Astrocyte of the spinal cord (primary cell): ENCODE data around the gene SELENOI.
"Not testable (repeated sequence)": the region's sequence is repeated elsewhere in the genome, so short reads cannot be mapped to it uniquely, and the experiment has no call there.

Experiments
- DNase-seq: peaks from one replicate; pipeline ENCODE4 v3.0.0; 2011; ENCODE audit warnings: low read depth, low spot score
- H3K4me3 ChIP-seq: 2 replicates; pipeline ENCODE4 v1.5.1; 2011; ENCODE audit warnings: low read depth, mild to moderate bottlenecking, low read length, moderate library complexity
- in situ Hi-C: cut with HindIII; loops from 2 replicates; pipeline ENCODE4 v1.10.0; 2017; ENCODE audit warnings: low sequenced_read_pairs
- TF ChIP-seq, protein P1 (sequence below): IDR thresholded peaks from 2 replicates; pipeline ENCODE4 v1.5.1; 2012; ENCODE audit warnings: low read depth, mild to moderate bottlenecking, low read length, inconsistent platforms

SELENOI gene

DNA sequence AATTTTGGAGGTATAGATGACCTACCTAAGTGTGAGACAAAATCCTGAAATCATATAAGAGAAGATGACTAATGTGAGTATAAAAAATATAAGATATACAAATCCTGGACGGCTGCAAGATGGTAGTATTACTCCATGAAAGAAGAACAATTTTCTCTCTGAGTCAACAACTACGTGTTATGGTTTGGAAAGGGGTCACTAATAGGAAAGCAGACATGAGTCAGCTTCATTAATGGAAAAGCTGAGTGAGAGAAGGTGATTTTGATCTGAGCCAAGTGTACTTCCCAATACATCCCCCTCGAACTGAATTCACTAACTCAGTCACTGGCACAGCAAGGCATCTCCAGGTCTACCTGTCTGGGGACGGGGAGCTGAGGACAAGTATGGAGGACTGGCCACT lies 20.1 kb upstream of the SELENOI start:
- in situ Hi-C loops: no loop called here
- H3K4me3 ChIP-seq: no peak overlapping the region
- DNase-seq: peak; percentile 43
- TF ChIP-seq, protein P1, sequence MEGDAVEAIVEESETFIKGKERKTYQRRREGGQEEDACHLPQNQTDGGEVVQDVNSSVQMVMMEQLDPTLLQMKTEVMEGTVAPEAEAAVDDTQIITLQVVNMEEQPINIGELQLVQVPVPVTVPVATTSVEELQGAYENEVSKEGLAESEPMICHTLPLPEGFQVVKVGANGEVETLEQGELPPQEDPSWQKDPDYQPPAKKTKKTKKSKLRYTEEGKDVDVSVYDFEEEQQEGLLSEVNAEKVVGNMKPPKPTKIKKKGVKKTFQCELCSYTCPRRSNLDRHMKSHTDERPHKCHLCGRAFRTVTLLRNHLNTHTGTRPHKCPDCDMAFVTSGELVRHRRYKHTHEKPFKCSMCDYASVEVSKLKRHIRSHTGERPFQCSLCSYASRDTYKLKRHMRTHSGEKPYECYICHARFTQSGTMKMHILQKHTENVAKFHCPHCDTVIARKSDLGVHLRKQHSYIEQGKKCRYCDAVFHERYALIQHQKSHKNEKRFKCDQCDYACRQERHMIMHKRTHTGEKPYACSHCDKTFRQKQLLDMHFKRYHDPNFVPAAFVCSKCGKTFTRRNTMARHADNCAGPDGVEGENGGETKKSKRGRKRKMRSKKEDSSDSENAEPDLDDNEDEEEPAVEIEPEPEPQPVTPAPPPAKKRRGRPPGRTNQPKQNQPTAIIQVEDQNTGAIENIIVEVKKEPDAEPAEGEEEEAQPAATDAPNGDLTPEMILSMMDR: no peak

DNA sequence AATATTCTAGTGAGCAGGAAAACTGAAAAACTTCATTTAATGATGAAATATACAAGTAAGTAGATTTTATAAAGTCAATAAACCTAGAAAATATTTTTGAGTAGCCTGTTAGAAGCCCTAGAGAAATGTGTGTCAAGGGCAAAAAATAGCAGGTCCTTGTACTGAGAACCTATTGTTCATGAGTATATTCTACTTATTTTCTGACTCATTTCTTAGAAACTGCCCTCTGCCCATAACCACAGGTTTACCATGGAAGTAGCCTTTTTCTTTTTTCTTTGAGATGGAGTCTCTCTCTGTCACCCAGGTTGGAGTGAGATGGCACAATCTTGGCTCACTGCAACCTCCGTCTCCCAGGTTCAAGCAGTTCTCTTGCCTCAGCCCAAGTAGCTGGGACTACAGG lies 19.4 kb upstream of the SELENOI start:
- in situ Hi-C loops: no loop called here
- DNase-seq: no peak

DNA sequence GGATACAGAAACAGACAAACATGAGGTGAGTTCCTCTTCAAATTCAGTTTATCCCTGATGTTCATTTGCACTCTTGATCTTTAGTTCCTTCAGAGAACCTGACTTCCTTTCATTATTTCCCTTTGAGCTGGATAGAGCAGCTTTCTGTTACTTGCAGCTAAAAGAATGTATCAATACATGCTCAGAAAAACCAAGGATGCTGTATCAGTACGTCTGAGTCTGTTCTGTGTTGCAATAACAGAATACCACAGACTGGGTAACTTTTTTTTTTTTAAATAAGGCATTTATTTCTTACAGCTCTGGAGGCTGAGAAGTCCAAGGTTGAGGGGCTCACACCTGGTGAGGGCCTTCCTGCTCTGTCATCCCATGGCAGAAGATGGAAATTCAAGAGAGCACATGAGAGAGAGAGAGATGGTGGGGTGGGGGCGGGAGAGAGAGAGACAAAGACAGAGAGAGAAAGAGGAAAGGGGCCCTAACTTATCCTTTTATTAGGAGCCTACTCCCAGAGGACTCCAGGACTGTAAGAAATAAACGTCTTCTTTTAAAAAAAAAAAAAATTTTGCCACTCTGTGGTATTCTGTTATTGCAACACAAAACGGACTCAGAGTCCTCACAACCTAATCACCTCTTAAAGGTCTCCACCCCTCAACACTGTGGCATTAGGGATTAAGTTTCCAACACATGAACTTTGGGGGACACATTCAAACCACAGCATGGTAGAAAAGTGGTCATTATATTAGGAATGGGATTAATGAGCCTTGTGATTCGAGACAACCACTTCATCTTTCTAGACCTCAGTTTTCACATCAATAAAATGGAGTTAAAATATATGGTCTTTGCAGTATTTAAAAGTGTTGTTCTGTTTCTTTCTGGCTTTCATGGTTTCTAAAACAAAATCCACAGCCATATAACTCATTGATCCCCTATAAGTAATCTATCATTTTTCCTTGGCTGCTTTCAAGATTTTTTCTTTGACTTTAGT lies 18.4 kb upstream of the SELENOI start:
- TF ChIP-seq, protein P1: no peak
- H3K4me3 ChIP-seq: no peak overlapping the region
- in situ Hi-C loops: no loop called here
- no peak for DNase-seq

More for the DNA sequence above, 19.4 kb upstream of the SELENOI start:
- TF ChIP-seq, protein P1: no peak
- no peak overlapping the region for H3K4me3 ChIP-seq

DNA sequence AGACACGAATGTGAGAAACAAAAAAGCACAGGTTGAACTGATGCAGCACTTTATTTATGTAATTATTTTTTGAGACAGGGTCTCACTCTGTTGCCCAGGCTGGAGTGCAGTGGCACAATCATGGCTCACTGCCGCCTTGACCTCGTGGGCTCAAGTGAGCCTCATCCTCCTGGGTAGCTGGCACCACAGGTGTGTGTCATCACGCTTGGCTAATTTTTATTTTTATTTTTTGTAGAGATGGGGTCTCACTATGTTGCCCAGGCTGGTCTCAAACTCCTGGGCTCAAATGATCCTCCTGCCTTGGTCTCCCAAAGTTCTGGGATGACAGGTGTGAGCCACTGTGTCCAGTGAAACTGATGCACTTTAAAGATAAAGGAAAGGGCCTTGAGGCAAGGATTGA lies 16.9 kb upstream of the SELENOI start:
- H3K4me3 ChIP-seq, DNase-seq, in situ Hi-C loops: not testable (repeated sequence)

DNA sequence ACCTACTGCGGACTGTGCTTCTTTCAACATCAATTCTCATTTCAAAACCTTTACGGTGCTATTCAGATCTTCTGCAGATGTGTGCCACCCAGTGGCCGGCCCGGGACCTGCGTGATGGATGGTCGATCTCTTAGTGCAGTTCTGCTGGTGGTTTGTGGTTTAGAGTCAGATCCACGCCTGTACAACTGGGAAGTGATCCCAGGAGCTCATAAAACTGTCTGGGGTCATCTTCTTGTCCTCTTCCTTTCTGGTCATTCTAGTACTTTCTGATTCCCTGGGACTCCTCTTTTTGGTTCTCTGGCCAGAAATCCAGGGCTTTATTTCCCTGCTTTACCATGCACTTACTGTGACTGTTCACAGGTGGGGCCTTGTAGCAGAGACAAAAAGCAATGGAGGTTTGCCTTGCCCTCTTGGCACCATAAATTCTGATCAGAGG lies 15.8 kb upstream of the SELENOI start:
- TF ChIP-seq, protein P1: peak; percentile 93
- peak; percentile 84 for DNase-seq
- in situ Hi-C loops: no loop called here
- H3K4me3 ChIP-seq: no peak overlapping the region

DNA sequence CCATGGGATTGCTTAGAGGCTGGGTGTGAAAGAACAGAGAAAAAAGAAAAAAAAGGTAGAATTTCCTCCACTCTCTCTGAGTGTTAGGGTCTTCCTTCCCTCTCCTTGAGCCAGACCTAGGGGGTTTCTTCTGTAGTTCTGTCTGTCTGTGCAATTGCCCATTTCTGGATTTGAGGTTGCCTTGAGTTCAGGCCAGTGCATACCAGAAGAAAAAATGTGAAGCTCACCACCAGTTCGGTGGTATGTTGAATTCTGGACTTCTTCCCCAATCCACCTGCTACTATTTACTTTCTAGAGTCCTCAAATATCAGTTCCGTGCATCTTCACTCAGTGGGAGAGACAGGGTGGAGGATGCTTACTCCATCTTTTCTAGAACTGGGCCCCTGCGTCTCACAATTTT lies 15.3 kb upstream of the SELENOI start:
- H3K4me3 ChIP-seq: no peak overlapping the region
- TF ChIP-seq, protein P1: no peak
- DNase-seq: no peak
- in situ Hi-C loops: no loop called here

DNA sequence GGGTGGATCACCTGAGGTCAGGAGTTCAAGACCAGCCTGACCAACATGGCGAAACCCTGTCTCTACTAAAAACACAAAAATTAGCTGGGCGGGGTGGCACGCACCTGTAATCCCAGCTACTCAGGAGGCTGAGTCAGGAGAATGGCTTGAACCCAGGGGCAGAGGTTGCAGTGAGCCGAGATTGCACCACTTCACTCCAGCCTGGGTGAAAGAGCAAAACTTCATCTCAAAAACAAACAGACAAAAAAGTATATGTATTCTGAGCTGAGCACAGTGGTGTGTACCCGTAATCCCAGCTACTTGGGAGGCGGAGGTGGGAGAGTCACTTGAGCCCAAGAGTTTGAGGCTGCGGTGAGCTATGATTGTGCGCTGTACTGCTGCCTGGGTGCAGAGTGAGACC lies 14.6 kb upstream of the SELENOI start:
- in situ Hi-C loops, DNase-seq, H3K4me3 ChIP-seq: not testable (repeated sequence)
